Mammary epithelial cell (primary cell): ENCODE results near the gene CACNG6.

Experiments used
- CTCF ChIP-seq, 2 donors: IDR thresholded peaks in 1 of 2; conservative IDR thresholded peaks in 1 of 2; 2 replicates each; pipeline ENCODE4 v1.5.1; 2011 to 2012; ENCODE audit warnings: inconsistent platforms in 2 of 2, low read length in 2 of 2, mild to moderate bottlenecking in 2 of 2, control low read depth in 1 of 2, low read depth in 1 of 2; ENCODE audit not compliant: insufficient read depth in 1 of 2; ENCODE audit errors: extremely low read depth in 1 of 2
- EZH2 ChIP-seq: IDR thresholded peaks from 2 replicates; pipeline ENCODE4 v1.6.1; 2012; ENCODE audit warnings: low read length, inconsistent platforms, borderline replicate concordance

GRCh38 chr19:54013866-54014265 lies 22.4 kb downstream of the CACNG6 start:
- TF ChIP-seq CTCF (conservative IDR thresholded peaks at IDR 0.05 in 1 of 2, IDR thresholded peaks at IDR 0.05 in 1 of 2; ENCODE audit: extremely low read depth in 1 of 2, insufficient read depth in 1 of 2, low read depth in 1 of 2, low read length in 2 of 2) (no peak), EZH2 (no peak)
